Posterior cingulate gyrus (tissue), 11 donors: ENCODE results near the gene NUCB1.

Experiments
- DNase-seq, 10 donors: peaks; one replicate each; pipeline versions ENCODE4 v3.0.0 to v3.0.0-alpha.2; 2020 to 2021; ENCODE audit warnings: mixed read lengths in 3 of 10
- intact Hi-C: fragments of 100-400 bp; cut with DNase I; formaldehyde crosslinking; loops from one replicate; pipeline ENCODE4 v1.15.1; 2023

The NUCB1 gene

GRCh38 chr19:48955308-48955958, 55.3 kb downstream of the NUCB1 start:
- intact Hi-C loops = no loop called here
- no peak for DNase-seq

- DNase-seq = no peak
- intact Hi-C loops = no loop called here
Measured at GRCh38 chr19:48958006-48958405, 57.9 kb downstream of the NUCB1 start.

GRCh38 chr19:48959341-48960239, 59.5 kb downstream of the NUCB1 start:
- DNase-seq = no peak
- intact Hi-C loops = loop anchor here (10.0 kb wide), 1 partner anchor 55 kb away; the partner anchor contains the start of gene NUCB1

GRCh38 chr19:48961051-48961649, 61.0 kb downstream of the NUCB1 start:
- no peak for DNase-seq
- intact Hi-C loops = loop anchor here (10.0 kb wide), 1 partner anchor 56 kb away; the partner anchor contains the start of gene NUCB1

- DNase-seq = no peak
- intact Hi-C loops = loop anchor here (10.0 kb wide), 1 partner anchor 57 kb away; the partner anchor contains the start of gene NUCB1
Measured at GRCh38 chr19:48961673-48962028, 61.5 kb downstream of the NUCB1 start.

GRCh38 chr19:48962029-48962848, 62.1 kb downstream of the NUCB1 start:
- peak in 2 of 10 donors; percentile 25 to 89 for DNase-seq
- intact Hi-C loops = loop anchor here (10.0 kb wide), 1 partner anchor 57 kb away; the partner anchor contains the start of gene NUCB1

GRCh38 chr19:48962849-48963165, 62.7 kb downstream of the NUCB1 start:
- intact Hi-C loops = loop anchor here (10.0 kb wide), 1 partner anchor 58 kb away; the partner anchor contains the start of gene NUCB1
- DNase-seq = no peak

GRCh38 chr19:48963371-48964204, 63.5 kb downstream of the NUCB1 start:
- intact Hi-C loops = loop anchor here (10.0 kb wide), 1 partner anchor 59 kb away; the partner anchor contains the start of gene NUCB1

GRCh38 chr19:48964205-48965039, 64.3 kb downstream of the NUCB1 start:
- intact Hi-C loops = loop anchor here (10.0 kb wide), 1 partner anchor 60 kb away; the partner anchor contains the start of gene NUCB1
- no peak for DNase-seq

More at GRCh38 chr19:48963371-48964204, 63.5 kb downstream of the NUCB1 start:
- peak; percentile 48 to 96 (median 73) for DNase-seq

GRCh38 chr19:48965040-48965805, 65.1 kb downstream of the NUCB1 start, which contains the start of gene FTL:
Gene FTL (plus strand): TSS chr19:48965309. CDS start chr19:48965508, 199 bp downstream.
- intact Hi-C loops = loop anchor here (10.0 kb wide), 1 partner anchor 60 kb away; the partner anchor contains the start of gene NUCB1
- DNase-seq = peak; percentile 98 to 100 (median 99)

GRCh38 chr19:48965806-48966540, 65.9 kb downstream of the NUCB1 start:
- peak; percentile 83 to 98 (median 91) for DNase-seq
- intact Hi-C loops = loop anchor here (10.0 kb wide), 1 partner anchor 61 kb away; the partner anchor contains the start of gene NUCB1

GRCh38 chr19:48966541-48967345, 66.6 kb downstream of the NUCB1 start:
- intact Hi-C loops = loop anchor here (10.0 kb wide), 1 partner anchor 62 kb away; the partner anchor contains the start of gene NUCB1
- DNase-seq = no peak

GRCh38 chr19:48967346-48968178, 67.5 kb downstream of the NUCB1 start:
- intact Hi-C loops = loop anchor here (10.0 kb wide), 1 partner anchor 63 kb away; the partner anchor contains the start of gene NUCB1

GRCh38 chr19:48968179-48968661, 68.1 kb downstream of the NUCB1 start:
- DNase-seq = no peak
- intact Hi-C loops = loop anchor here (10.0 kb wide), 1 partner anchor 63 kb away; the partner anchor contains the start of gene NUCB1

More at GRCh38 chr19:48967346-48968178, 67.5 kb downstream of the NUCB1 start:
- peak in 2 of 10 donors; percentile 45 to 90 for DNase-seq
